NB4 (cell line): ENCODE measurements around the gene PKP1.

Experiments
- CTCF ChIP-seq: IDR thresholded peaks from one replicate; pipeline ENCODE4 v1.5.1; 2012; ENCODE audit warnings: low read depth, low read length
- MYC ChIP-seq: IDR thresholded peaks from 2 replicates; pipeline ENCODE4 v1.6.1; 2011; ENCODE audit warnings: low read depth, low read length
- POLR2A ChIP-seq: IDR thresholded peaks from 2 replicates; pipeline ENCODE4 v1.6.1; 2011; ENCODE audit warnings: mild to moderate bottlenecking; ENCODE audit not compliant: insufficient read length; ENCODE audit errors: extremely low read depth
- TF ChIP-seq, protein P1 (sequence below): IDR thresholded peaks from 2 replicates; pipeline ENCODE4 v1.6.1; 2011; ENCODE audit warnings: low read depth, low read length

DNA sequence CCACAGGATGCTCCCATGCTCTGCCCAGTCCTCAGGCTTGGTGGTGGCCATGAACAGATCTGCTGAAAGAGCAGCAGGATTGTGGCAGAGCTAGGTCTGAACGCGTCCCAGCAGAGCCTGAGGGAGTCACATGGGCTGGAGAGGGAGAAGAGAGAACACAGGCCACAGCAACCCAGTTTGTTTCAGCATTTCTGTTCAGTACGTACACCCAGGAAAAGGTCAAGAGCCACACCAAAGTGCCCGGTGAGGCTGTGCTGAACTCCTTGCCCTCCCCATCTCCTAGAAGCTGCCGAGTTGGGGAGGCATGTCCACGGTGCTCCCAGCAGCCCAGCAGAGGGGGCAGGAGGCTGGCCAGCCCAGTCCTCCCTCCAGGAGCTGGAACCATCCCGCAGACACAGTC, 5.5 kb downstream of the PKP1 start:
- no peak for TF ChIP-seq CTCF
- no peak for TF ChIP-seq MYC
- TF ChIP-seq, protein P1, sequence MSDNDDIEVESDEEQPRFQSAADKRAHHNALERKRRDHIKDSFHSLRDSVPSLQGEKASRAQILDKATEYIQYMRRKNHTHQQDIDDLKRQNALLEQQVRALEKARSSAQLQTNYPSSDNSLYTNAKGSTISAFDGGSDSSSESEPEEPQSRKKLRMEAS = no peak
- TF ChIP-seq POLR2A = no peak
